ENCODE data around the gene GDF11.

The GDF11 gene

DNA sequence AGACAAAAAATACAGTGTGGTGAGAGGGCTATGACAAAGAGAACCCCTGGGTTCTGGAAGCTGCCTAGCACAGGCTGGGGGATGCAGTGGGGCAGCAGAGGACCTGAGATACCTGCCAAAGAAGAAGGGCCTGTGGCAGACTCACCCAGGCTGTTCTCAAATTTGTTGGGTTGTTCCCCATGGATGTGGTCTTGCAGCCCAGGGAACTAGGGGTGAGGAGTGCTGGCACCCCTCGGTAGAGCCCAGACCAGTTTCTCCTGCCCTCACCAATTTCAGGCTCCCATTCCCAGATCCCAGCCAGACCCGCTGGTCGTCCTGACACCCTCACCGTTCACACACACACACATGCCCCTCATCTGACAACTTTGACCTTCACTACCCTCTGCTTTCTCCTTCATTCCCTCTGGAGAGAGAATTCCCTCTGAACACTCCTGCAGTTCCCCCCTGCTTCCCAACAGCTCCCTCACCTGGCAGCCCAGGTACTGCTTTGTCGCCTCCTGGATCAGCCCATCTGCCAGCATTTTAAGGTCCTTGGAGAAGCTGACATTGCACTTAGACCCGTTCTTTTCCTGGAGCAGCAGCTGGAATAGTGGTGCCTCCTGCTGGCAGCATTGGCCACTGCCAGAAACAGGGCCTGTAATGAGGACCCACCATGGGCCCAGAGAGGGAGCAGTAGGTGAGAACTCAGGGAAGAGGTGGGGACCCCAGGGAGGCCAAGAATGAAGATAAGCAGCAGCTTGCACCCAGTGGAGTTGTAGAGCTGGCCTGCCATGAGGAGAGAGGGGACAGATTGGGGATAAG is 5.9 kb upstream of the GDF11 start:
- CTCF ChIA-PET, result interaction anchor here (0.5 to 6.8 kb wide), 50 partner anchors 7 to 593 kb away, joined by 3 to 127 read pairs (median 5); partner anchors contain the start of genes BLOC1S1, CD63, ITGA7 and ORMDL2
- H3K4me3 ChIP-seq (ENCODE audit: low read depth, low read length), result no peak overlapping the region
- no peaks in the 10 kb centered on the region for H3K36me3 ChIP-seq (ENCODE audit: control insufficient read depth in 2 of 2, insufficient read depth in 1 of 2, low read length in 2 of 2)
- no peak overlapping the region for H3K27ac ChIP-seq (ENCODE audit: extremely low read depth, low read depth, low read length)
- H3K4me1 ChIP-seq (ENCODE audit: control insufficient read depth, insufficient read depth, low read length), result peaks cover 8% of the 10 kb centered on the region; the same call in 1 of the 2 replicates
- no peaks in the 10 kb centered on the region for H3K9me3 ChIP-seq (ENCODE audit: control insufficient read depth, insufficient read depth, low read depth, low read length)
- POLR2A ChIA-PET, result interaction anchor here (1.1 to 3.4 kb wide), 5 partner anchors 7 to 92 kb away, joined by 3 to 24 read pairs (median 4); partner anchors contain the start of genes CD63, DNAJC14, ORMDL2 and SARNP
- 0 out of 2 replicates have a peak, but pooled peaks have one; percentile 12 for TF ChIP-seq GLIS2 (tag by site-specific recombination; IDR thresholded peaks at IDR 0.05)
- no peak for TF ChIP-seq ZSCAN16 (tag by site-specific recombination; IDR thresholded peaks at IDR 0.05)
- peak; percentile 73 for TF ChIP-seq ZNF654 (tag by site-specific recombination; IDR thresholded peaks at IDR 0.05; ENCODE audit: low read depth)
- TF ChIP-seq ZNF202 (tag by site-specific recombination; IDR thresholded peaks at IDR 0.05; ENCODE audit: borderline replicate concordance), result no peak
- no peak for TF ChIP-seq ZNF658 (tag by site-specific recombination; IDR thresholded peaks at IDR 0.05)
- TF ChIP-seq ZNF335 (tag by site-specific recombination; conservative IDR thresholded peaks at IDR 0.05), result peak; percentile 47
- TF ChIP-seq ZNF274 (IDR thresholded peaks at IDR 0.05; ENCODE audit: low read length), result no peak
- no peak for TF ChIP-seq ZNF274 (tag by site-specific recombination; IDR thresholded peaks at IDR 0.05; ENCODE audit: borderline replicate concordance)
- no peak for TF ChIP-seq ZNF404 (tag by site-specific recombination; IDR thresholded peaks at IDR 0.05)
- peak; percentile 84; the same call in 1 of the 2 replicates for TF ChIP-seq ZNF394 (tag by site-specific recombination; IDR thresholded peaks at IDR 0.05; ENCODE audit: borderline replicate concordance)
- TF ChIP-seq KLF8 (tag by site-specific recombination; IDR thresholded peaks at IDR 0.05), result no peak; the same call in 1 of the 2 replicates
- peak; percentile 27; the same call in 1 of the 2 replicates for TF ChIP-seq REPIN1 (tag by site-specific recombination; IDR thresholded peaks at IDR 0.05; ENCODE audit: low read depth)
- no peak for TF ChIP-seq KLF1 (tag by site-specific recombination; IDR thresholded peaks at IDR 0.05)
- TF ChIP-seq, protein P1, sequence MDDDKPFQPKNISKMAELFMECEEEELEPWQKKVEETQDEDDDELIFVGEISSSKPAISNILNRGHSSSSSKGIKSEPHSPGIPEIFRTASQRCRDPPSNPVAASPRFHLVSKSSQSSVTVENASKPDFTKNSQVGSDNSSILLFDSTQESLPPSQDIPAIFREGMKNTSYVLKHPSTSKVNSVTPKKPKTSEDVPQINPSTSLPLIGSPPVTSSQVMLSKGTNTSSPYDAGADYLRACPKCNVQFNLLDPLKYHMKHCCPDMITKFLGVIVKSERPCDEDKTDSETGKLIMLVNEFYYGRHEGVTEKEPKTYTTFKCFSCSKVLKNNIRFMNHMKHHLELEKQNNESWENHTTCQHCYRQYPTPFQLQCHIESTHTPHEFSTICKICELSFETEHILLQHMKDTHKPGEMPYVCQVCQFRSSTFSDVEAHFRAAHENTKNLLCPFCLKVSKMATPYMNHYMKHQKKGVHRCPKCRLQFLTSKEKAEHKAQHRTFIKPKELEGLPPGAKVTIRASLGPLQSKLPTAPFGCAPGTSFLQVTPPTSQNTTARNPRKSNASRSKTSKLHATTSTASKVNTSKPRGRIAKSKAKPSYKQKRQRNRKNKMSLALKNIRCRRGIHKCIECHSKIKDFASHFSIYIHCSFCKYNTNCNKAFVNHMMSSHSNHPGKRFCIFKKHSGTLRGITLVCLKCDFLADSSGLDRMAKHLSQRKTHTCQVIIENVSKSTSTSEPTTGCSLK (tag by site-specific recombination; IDR thresholded peaks at IDR 0.05), result no peak
- peak; percentile 79; the same call in 1 of the 2 replicates for TF ChIP-seq ZNF501 (tag by site-specific recombination; IDR thresholded peaks at IDR 0.05)
- TF ChIP-seq ZBTB1 (tag by site-specific recombination; IDR thresholded peaks at IDR 0.05), result no peak
- peak; percentile 19; the same call in 1 of the 2 replicates for TF ChIP-seq ZSCAN30 (tag by site-specific recombination; IDR thresholded peaks at IDR 0.05)
- TF ChIP-seq KLF16 (tag by site-specific recombination; IDR thresholded peaks at IDR 0.05), result no peak
- TF ChIP-seq SP7 (tag by site-specific recombination; IDR thresholded peaks at IDR 0.05), result no peak
- no peak for TF ChIP-seq ZNF555 (tag by site-specific recombination; conservative IDR thresholded peaks at IDR 0.05)
- TF ChIP-seq ZNF560 (tag by site-specific recombination; IDR thresholded peaks at IDR 0.05; ENCODE audit: borderline replicate concordance), result no peak
- TF ChIP-seq, protein P2, sequence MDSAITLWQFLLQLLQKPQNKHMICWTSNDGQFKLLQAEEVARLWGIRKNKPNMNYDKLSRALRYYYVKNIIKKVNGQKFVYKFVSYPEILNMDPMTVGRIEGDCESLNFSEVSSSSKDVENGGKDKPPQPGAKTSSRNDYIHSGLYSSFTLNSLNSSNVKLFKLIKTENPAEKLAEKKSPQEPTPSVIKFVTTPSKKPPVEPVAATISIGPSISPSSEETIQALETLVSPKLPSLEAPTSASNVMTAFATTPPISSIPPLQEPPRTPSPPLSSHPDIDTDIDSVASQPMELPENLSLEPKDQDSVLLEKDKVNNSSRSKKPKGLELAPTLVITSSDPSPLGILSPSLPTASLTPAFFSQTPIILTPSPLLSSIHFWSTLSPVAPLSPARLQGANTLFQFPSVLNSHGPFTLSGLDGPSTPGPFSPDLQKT (IDR thresholded peaks at IDR 0.05; ENCODE audit: borderline replicate concordance, low read depth, low read length), result no peak
- no peak for TF ChIP-seq ZNF174 (tag by site-specific recombination; IDR thresholded peaks at IDR 0.05)
- TF ChIP-seq ZNF121 (tag by site-specific recombination; IDR thresholded peaks at IDR 0.05), result no peak
- no peak for TF ChIP-seq ZNF214 (tag by site-specific recombination; IDR thresholded peaks at IDR 0.05; ENCODE audit: borderline replicate concordance)
- TF ChIP-seq, protein P3, sequence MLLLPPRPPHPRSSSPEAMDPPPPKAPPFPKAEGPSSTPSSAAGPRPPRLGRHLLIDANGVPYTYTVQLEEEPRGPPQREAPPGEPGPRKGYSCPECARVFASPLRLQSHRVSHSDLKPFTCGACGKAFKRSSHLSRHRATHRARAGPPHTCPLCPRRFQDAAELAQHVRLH (tag by site-specific recombination; IDR thresholded peaks at IDR 0.05), result peak; percentile 55; the same call in 1 of the 2 replicates
- peak; percentile 89 for TF ChIP-seq PRDM1 (tag by site-specific recombination; IDR thresholded peaks at IDR 0.05)
- TF ChIP-seq ZNF600 (tag by site-specific recombination; IDR thresholded peaks at IDR 0.05), result peak; percentile 48; the same call in 1 of the 2 replicates
- no peak for TF ChIP-seq ZNF324 (tag by site-specific recombination; IDR thresholded peaks at IDR 0.05)
- TF ChIP-seq, protein P4, sequence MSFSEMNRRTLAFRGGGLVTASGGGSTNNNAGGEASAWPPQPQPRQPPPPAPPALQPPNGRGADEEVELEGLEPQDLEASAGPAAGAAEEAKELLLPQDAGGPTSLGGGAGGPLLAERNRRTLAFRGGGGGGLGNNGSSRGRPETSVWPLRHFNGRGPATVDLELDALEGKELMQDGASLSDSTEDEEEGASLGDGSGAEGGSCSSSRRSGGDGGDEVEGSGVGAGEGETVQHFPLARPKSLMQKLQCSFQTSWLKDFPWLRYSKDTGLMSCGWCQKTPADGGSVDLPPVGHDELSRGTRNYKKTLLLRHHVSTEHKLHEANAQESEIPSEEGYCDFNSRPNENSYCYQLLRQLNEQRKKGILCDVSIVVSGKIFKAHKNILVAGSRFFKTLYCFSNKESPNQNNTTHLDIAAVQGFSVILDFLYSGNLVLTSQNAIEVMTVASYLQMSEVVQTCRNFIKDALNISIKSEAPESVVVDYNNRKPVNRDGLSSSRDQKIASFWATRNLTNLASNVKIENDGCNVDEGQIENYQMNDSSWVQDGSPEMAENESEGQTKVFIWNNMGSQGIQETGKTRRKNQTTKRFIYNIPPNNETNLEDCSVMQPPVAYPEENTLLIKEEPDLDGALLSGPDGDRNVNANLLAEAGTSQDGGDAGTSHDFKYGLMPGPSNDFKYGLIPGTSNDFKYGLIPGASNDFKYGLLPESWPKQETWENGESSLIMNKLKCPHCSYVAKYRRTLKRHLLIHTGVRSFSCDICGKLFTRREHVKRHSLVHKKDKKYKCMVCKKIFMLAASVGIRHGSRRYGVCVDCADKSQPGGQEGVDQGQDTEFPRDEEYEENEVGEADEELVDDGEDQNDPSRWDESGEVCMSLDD (tag by site-specific recombination; IDR thresholded peaks at IDR 0.05), result peak; percentile 14; the same call in 1 of the 2 replicates
